Measurements from ENCODE around the gene ZKSCAN1.

GRCh38 chr7:99994819-99995218, 20.6 kb upstream of the ZKSCAN1 start:
- no peak for TF ChIP-seq CTCF (IDR thresholded peaks at IDR 0.05; ENCODE audit: low read length)
- no peak for TF ChIP-seq EZH2 (IDR thresholded peaks at IDR 0.05; ENCODE audit: borderline replicate concordance, low read length)

Measured in OCI-LY1 (cell line).